Measurements from ENCODE around the gene ENDOD1.

GRCh38 chr11:95081010-95081409 lies 8.6 kb upstream of the ENDOD1 start:
- no peak for TF ChIP-seq CTCF (IDR thresholded peaks at IDR 0.05; ENCODE audit: low read length)
- no peak for TF ChIP-seq EZH2phosphoT487 (IDR thresholded peaks at IDR 0.05; ENCODE audit: low read length)

Data from MM.1S (cell line).